Stimulated activated memory B cell treated with anti-CD40 and anti-IgM and Interleukin-4, amounts not matched to agents 10 μg/mL and 1 μg/mL and 100 μg/mL, for 72 hours (primary cell): ENCODE results near the gene EIF1B.
"Not testable (repeated sequence)": the region's sequence is repeated elsewhere in the genome, so short reads cannot be mapped to it uniquely, and the experiment has no call there.

Source experiments
- ATAC-seq: fragments of 150-1000 bp; cut with Tn5 transposase; 2 replicates; pipeline ENCODE4 v1.10.0; 2021
- H3K27ac Mint-ChIP-seq: one replicate; pipeline ENCODE4 v1.8.0; 2022; ENCODE audit warnings: mild to moderate bottlenecking, mixed read lengths
- H3K27me3 Mint-ChIP-seq: one replicate; pipeline ENCODE4 v1.8.0; 2022; ENCODE audit warnings: mixed read lengths
- H3K36me3 Mint-ChIP-seq: one replicate; pipeline ENCODE4 v1.8.0; 2022; ENCODE audit warnings: mixed read lengths
- H3K4me1 Mint-ChIP-seq: one replicate; pipeline ENCODE4 v1.8.0; 2022; ENCODE audit warnings: mixed read lengths
- H3K4me3 Mint-ChIP-seq: one replicate; pipeline ENCODE4 v1.8.0; 2022; ENCODE audit warnings: mild to moderate bottlenecking, moderate library complexity, mixed read lengths
- H3K9me3 Mint-ChIP-seq: one replicate; pipeline ENCODE4 v1.8.0; 2022; ENCODE audit warnings: mixed read lengths

Gene EIF1B

DNA sequence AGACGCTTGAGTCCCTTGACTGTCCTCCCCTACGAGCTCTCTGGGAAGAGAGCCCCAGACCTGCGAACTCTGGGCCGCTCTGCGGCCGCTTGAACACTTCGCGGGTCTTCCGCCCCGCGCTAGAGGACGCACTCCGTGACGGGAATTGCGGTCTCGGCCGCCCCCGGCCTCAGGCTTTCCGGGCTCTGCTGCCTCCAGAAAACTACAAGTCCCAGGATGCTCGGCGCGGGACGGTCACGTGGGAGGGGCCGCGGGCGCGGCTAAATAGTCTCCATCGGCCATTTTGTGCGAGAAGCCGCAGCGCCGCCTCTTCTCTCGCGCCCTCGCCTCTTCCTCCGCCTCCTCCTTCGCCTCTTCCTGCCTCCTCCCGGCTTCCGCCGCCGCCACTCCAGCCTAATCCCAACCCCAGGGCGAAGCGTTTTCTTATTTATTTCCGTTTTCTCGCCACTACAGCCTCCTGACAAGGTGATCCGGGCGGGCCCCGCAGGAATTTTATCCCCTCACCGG, at the start of gene EIF1B:
Gene EIF1B, plus strand, starts transcription at position 290 of the 507 bp plus-strand sequence. CDS start 235 bp downstream, outside the sequence.
- peak within 1 kb of the TSS; percentile 99 for H3K4me3 Mint-ChIP-seq
- ATAC-seq: peak; percentile 98
- peaks cover 6% of the 10 kb centered on the region for H3K36me3 Mint-ChIP-seq
- no peaks in the 10 kb centered on the region for H3K27me3 Mint-ChIP-seq
- H3K27ac Mint-ChIP-seq: peak within 1 kb of the TSS; percentile 96
- peaks cover 14% of the 10 kb centered on the region for H3K4me1 Mint-ChIP-seq
- no peaks in the 10 kb centered on the region for H3K9me3 Mint-ChIP-seq

DNA sequence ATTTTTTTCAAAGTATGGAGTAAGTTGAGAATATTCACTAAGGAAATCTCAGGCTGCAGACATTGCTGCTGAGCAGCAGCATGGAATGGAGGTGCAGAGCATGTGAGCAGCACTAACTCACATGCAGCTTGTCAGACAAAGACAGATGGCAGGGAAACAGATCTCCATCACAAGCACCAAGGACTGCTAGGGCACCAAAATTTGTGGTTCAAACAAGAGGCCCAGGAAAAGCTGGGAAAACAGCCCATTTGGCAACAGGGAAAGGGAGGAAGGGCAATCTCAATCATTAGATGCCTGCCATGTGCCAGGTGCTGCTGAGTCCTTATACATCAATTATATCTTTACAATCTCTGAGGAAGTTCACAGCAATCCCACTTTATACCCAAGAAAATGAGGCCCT, 47.2 kb upstream of the EIF1B start:
- H3K4me1 Mint-ChIP-seq: no peaks in the 10 kb centered on the region
- H3K9me3 Mint-ChIP-seq: no peaks in the 10 kb centered on the region
- no peaks in the 10 kb centered on the region for H3K36me3 Mint-ChIP-seq
- H3K4me3 Mint-ChIP-seq: no peak overlapping the region
- no peak overlapping the region for H3K27ac Mint-ChIP-seq
- H3K27me3 Mint-ChIP-seq: no peaks in the 10 kb centered on the region
- no peak for ATAC-seq

DNA sequence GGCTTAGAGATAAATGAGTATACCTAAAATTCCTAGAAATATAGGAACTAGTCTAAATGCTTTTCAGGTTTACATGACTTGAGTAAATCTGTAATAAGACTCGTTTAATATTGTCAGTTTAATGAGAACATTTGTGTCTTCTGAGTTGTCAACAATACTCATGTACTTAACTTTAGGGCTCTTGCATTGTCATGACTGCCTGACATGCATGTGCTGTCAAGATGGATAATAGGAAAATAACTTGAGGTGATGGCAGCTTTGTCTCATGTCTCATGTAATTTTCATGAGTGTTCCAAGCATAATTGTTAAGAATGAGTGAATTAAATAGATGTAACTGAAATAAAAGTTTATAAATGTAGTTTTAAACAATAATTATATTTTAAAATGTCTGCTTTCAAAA, 45.1 kb upstream of the EIF1B start:
- Mint-ChIP-seq H3K27me3 (no peaks in the 10 kb centered on the region), H3K4me3 (no peak overlapping the region), H3K4me1 (no peaks in the 10 kb centered on the region), H3K36me3 (peaks cover 5% of the 10 kb centered on the region), H3K27ac (no peak overlapping the region), H3K9me3 (no peaks in the 10 kb centered on the region)
- no peak for ATAC-seq

DNA sequence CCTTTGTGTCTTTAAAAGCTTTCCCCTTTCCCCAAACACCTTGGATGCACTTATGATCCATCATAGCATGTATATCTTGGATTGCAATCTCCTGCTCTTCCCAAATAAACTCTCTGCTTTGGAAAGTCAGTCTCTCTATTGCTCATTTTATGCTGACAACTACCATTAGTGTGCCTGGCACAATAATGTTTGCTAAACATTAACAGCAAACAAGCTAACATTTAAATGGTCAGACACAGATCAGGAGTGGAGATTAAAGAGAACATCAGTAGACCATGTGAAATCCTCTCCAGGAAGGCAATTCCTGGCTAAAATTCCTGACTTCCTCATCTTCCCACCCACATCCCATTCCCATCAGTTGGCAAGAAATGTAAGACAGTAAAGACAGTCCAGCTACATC, 44.3 kb upstream of the EIF1B start:
- H3K9me3 Mint-ChIP-seq: peaks cover 3% of the 10 kb centered on the region
- H3K27me3 Mint-ChIP-seq: no peaks in the 10 kb centered on the region
- H3K4me3 Mint-ChIP-seq: no peak overlapping the region
- no peaks in the 10 kb centered on the region for H3K4me1 Mint-ChIP-seq
- no peak overlapping the region for H3K27ac Mint-ChIP-seq
- no peak for ATAC-seq
- H3K36me3 Mint-ChIP-seq: peaks cover 9% of the 10 kb centered on the region

DNA sequence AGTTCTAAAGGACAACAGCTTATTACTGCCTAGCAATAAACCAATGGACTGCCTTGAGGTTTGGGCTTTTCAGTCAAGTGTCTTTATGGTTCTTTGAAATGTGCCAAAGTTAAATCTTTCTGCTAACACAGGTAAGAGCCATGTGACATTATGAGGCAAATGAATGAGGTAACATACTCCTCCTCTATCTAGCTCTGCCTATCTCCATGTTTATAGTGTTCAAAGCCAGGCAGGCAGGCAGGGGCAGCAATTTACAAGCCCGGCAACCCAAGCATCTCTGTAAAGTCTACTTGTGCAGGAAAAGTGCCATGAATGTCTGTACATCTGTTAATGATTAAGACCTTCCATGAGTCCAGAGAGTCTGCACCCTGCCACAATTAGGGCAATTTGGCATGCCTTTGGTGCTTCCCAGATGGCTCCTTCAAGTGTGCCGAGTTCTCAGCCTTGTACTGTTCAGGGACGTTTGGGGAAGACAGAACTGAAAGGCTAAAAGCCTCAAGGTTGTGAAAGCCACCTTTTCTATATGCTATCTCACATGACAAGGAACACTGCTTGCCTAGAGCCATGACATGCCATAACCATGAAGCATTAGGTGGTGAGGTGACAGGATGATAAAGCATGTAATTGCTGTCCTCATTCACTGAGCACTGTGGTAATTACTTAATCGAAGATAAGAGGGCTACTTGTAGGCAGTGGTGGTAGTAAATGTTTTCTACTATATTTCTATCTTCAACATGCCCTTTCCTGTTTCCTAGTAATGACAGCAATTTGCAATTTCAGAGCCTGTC, 41.4 kb upstream of the EIF1B start:
- Mint-ChIP-seq H3K27ac (no peak overlapping the region), H3K36me3 (peaks cover 30% of the 10 kb centered on the region), H3K4me3 (no peak overlapping the region), H3K4me1 (no peaks in the 10 kb centered on the region), H3K9me3 (peaks cover 3% of the 10 kb centered on the region), H3K27me3 (no peaks in the 10 kb centered on the region)
- ATAC-seq: no peak

- H3K27ac Mint-ChIP-seq: no peak overlapping the region
- no peaks in the 10 kb centered on the region for H3K27me3 Mint-ChIP-seq
- peaks cover 3% of the 10 kb centered on the region for H3K9me3 Mint-ChIP-seq
- H3K36me3 Mint-ChIP-seq: peaks cover 35% of the 10 kb centered on the region
- no peak for ATAC-seq
- peaks cover 6% of the 10 kb centered on the region for H3K4me1 Mint-ChIP-seq
- no peak overlapping the region for H3K4me3 Mint-ChIP-seq
Observed at GRCh38 chr3:40268802-40269524, 40.5 kb upstream of the EIF1B start.

- Mint-ChIP-seq H3K4me3 (no peak overlapping the region), H3K9me3 (peaks cover 5% of the 10 kb centered on the region), H3K27ac (no peak overlapping the region), H3K4me1 (peaks cover 6% of the 10 kb centered on the region), H3K36me3 (peaks cover 16% of the 10 kb centered on the region), H3K27me3 (no peaks in the 10 kb centered on the region)
- no peak for ATAC-seq
Observed at GRCh38 chr3:40278791-40279190, 30.7 kb upstream of the EIF1B start.

DNA sequence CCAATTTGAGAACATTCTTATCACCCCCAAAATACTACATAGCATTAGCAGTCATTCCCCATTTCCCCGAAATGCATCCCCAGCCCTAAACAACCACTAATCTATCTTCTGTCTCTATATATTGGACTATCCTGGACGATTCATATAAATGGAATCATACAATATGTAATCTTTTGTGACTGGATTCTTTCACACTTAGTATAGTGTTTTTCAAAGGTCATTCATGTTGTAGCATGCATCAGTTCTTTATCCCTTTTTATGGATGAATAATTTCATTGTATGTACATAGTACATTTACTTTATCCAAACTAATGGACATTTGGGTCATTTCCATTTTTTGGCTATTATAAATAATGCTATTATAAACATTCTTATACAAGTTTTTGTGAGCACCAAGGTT, 27.5 kb upstream of the EIF1B start:
- Mint-ChIP-seq H3K4me3 (no peak overlapping the region), H3K36me3 (peaks cover 10% of the 10 kb centered on the region), H3K9me3 (peaks cover 2% of the 10 kb centered on the region), H3K27ac (no peak overlapping the region), H3K27me3 (no peaks in the 10 kb centered on the region), H3K4me1 (no peaks in the 10 kb centered on the region)
- ATAC-seq: no peak

- not testable (repeated sequence) for H3K27me3 Mint-ChIP-seq, H3K9me3 Mint-ChIP-seq, H3K4me3 Mint-ChIP-seq, H3K36me3 Mint-ChIP-seq, H3K4me1 Mint-ChIP-seq, H3K27ac Mint-ChIP-seq, ATAC-seq
Observed at GRCh38 chr3:40283057-40283456, 26.4 kb upstream of the EIF1B start.

- H3K27me3 Mint-ChIP-seq: no peaks in the 10 kb centered on the region
- no peaks in the 10 kb centered on the region for H3K9me3 Mint-ChIP-seq
- no peak overlapping the region for H3K27ac Mint-ChIP-seq
- peaks cover 37% of the 10 kb centered on the region for H3K36me3 Mint-ChIP-seq
- ATAC-seq: no peak
- H3K4me3 Mint-ChIP-seq: no peak overlapping the region
- H3K4me1 Mint-ChIP-seq: no peaks in the 10 kb centered on the region
Observed at GRCh38 chr3:40287248-40287647, 22.3 kb upstream of the EIF1B start.

DNA sequence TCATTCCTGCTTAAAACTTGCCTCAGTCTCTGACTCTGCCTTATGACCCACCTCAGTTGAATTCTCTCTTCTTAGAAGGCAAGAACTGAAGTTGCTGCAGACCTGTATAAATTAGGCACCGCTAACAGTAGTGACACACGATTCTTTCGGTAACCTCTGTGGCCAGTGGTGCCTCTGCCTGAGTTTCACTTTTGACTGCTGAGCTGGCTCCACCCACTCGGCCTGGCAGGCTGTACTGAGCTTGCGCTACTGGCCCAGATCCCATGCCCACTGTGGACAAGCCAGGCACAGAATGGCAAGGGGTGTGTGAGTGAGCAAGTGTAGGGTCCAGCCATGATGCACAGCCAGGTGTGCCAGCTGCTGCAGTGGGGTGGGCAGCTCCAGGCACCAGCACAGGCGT, 19.1 kb upstream of the EIF1B start:
- Mint-ChIP-seq H3K4me3 (no peak overlapping the region), H3K27me3 (no peaks in the 10 kb centered on the region), H3K27ac (no peak overlapping the region), H3K36me3 (peaks cover 58% of the 10 kb centered on the region), H3K4me1 (no peaks in the 10 kb centered on the region), H3K9me3 (no peaks in the 10 kb centered on the region)
- ATAC-seq: no peak

- Mint-ChIP-seq H3K27ac (no peak overlapping the region), H3K4me3 (no peak overlapping the region), H3K4me1 (no peaks in the 10 kb centered on the region), H3K27me3 (no peaks in the 10 kb centered on the region), H3K36me3 (peaks cover 56% of the 10 kb centered on the region), H3K9me3 (no peaks in the 10 kb centered on the region)
- ATAC-seq: no peak
Observed at GRCh38 chr3:40291471-40291870, 18.0 kb upstream of the EIF1B start.

- H3K27me3 Mint-ChIP-seq: no peaks in the 10 kb centered on the region
- no peaks in the 10 kb centered on the region for H3K9me3 Mint-ChIP-seq
- no peaks in the 10 kb centered on the region for H3K4me1 Mint-ChIP-seq
- no peak overlapping the region for H3K27ac Mint-ChIP-seq
- H3K36me3 Mint-ChIP-seq: peaks cover 61% of the 10 kb centered on the region
- no peak for ATAC-seq
- no peak overlapping the region for H3K4me3 Mint-ChIP-seq
Observed at GRCh38 chr3:40292637-40293349, 16.7 kb upstream of the EIF1B start.

DNA sequence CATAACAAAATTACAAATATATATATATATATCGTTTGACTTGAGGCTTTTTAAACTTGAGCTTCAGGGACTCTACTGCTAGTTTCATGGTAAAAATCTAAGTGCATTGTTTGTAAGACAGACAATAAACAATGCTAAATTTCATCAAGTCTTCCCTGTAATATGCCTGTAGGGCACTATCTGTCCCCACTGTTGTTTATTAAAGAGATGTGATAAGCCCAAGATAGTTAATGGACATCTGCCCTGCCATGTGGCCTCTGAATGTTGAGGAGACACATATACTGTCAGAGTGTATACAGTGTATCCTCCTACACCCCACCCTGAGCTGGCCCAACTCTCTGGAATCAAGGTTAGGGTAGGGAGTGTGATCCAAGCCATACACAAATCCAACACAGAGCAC, 15.1 kb upstream of the EIF1B start:
- Mint-ChIP-seq H3K36me3 (peaks cover 62% of the 10 kb centered on the region), H3K27me3 (no peaks in the 10 kb centered on the region), H3K27ac (no peak overlapping the region), H3K4me1 (no peaks in the 10 kb centered on the region), H3K4me3 (no peak overlapping the region), H3K9me3 (no peaks in the 10 kb centered on the region)
- no peak for ATAC-seq

DNA sequence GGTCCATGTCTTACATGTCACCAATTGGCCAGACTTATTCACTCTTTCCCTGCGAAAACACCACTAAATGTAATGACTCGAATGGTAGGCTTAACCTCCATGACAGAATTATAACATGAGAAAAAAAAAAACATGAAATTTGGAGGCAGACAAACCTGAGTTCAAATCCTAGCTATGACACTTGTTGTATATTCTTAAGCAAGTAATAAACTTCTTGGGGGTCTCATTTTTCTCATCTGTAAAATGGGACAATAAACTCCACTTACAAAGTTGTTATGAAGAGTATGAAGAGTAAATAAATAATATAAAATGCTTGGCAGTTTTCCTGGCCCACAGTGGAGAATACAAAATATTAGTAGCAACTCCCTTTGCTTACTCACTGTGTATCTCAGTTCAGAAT, 11.4 kb upstream of the EIF1B start:
- Mint-ChIP-seq H3K4me1 (no peaks in the 10 kb centered on the region), H3K4me3 (no peak overlapping the region), H3K9me3 (no peaks in the 10 kb centered on the region), H3K27me3 (no peaks in the 10 kb centered on the region), H3K36me3 (peaks cover 60% of the 10 kb centered on the region), H3K27ac (no peak overlapping the region)
- ATAC-seq: no peak
